OCI-LY1 (cell line): ENCODE results near the gene DYNC2I2.

Experiments
- EZH2 ChIP-seq: fragments of 200-600 bp; sonication (generic), shearing (Covaris generic); IDR thresholded peaks from 2 replicates; pipeline ENCODE4 v1.8.0; 2017; ENCODE audit warnings: borderline replicate concordance, mixed run types, mild to moderate bottlenecking, antibody characterized with exemption, low read length, moderate library complexity, mixed read lengths
- TF ChIP-seq, protein P1 (sequence below): fragments of 200-600 bp; sonication (generic), shearing (Covaris generic); IDR thresholded peaks from 2 replicates; pipeline ENCODE4 v1.5.1; 2017; ENCODE audit warnings: mild to moderate bottlenecking, antibody characterized with exemption, low read length, moderate library complexity, mixed read lengths

DNA sequence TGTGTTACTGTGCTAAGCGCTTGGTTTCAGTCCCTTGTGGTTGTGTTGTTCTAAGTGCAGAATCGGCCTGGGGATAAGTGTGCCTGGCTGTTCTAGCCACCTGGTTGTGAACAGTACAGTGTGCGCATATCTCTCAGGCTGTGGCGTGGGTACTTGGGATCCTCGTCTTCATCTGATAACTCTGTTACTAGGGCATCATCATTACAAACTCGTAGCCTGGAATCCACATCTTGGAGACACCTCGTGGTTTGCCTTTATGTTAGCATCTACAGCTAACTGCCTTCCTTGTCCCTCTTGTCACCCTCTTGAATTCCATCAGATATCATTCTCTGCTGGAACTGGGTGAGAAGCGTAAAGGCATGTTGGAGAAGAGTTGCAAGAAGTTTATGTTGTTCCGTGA, 62.8 kb downstream of the DYNC2I2 start:
- TF ChIP-seq, protein P1, sequence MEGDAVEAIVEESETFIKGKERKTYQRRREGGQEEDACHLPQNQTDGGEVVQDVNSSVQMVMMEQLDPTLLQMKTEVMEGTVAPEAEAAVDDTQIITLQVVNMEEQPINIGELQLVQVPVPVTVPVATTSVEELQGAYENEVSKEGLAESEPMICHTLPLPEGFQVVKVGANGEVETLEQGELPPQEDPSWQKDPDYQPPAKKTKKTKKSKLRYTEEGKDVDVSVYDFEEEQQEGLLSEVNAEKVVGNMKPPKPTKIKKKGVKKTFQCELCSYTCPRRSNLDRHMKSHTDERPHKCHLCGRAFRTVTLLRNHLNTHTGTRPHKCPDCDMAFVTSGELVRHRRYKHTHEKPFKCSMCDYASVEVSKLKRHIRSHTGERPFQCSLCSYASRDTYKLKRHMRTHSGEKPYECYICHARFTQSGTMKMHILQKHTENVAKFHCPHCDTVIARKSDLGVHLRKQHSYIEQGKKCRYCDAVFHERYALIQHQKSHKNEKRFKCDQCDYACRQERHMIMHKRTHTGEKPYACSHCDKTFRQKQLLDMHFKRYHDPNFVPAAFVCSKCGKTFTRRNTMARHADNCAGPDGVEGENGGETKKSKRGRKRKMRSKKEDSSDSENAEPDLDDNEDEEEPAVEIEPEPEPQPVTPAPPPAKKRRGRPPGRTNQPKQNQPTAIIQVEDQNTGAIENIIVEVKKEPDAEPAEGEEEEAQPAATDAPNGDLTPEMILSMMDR: no peak
- no peak for TF ChIP-seq EZH2
